ENCODE results near the gene MS4A7. TPM values are rescaled to one million over a fixed set of nuclear protein-coding genes. Genes with fewer than 3 reads are reported as not detected.

The MS4A7 gene
- total RNA-seq, 4 donors from 2014 or later: 2.5 to 8.9 (median 7.4) TPM

DNA sequence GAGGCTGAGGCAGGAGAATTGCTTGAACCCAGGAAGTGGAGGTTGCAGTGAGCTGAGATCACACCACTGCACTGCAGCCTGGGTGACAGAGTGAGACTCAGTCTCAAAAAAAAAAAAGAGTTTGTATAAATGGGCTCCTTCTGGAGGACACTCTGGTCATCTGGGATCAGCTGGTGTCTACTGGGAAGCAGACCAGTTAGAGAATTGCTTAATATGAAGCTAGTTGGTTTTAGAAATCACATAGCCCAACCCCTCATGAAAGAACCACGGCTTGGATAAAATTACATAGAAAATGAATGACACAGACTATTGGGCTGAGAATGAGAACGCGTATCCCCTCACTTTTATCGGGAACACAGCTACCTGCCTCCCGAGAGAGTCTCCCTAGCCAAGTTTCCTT lies 14.7 kb downstream of the MS4A7 start:
- H3K36me3 ChIP-seq: no peaks in the 10 kb centered on the region
- no peak for DNase-seq
- no peaks in the 10 kb centered on the region for H3K9me3 ChIP-seq
- H3K27ac ChIP-seq: no peak overlapping the region
- ATAC-seq: no peak
- H3K27me3 ChIP-seq: no peaks in the 10 kb centered on the region
- intact Hi-C loops (cut with DNase I; ENCODE audit: low total_unique reads) (no loop called here), in situ Hi-C loops (cut with MboI; ENCODE audit: low sequenced_read_pairs in 4 of 4) (no loop called here)
- H3K4me3 ChIP-seq: no peak overlapping the region
- no peaks in the 10 kb centered on the region for H3K4me1 ChIP-seq
- TF ChIP-seq POLR2A (IDR thresholded peaks at IDR 0.05): no peak
- TF ChIP-seq, protein P1, sequence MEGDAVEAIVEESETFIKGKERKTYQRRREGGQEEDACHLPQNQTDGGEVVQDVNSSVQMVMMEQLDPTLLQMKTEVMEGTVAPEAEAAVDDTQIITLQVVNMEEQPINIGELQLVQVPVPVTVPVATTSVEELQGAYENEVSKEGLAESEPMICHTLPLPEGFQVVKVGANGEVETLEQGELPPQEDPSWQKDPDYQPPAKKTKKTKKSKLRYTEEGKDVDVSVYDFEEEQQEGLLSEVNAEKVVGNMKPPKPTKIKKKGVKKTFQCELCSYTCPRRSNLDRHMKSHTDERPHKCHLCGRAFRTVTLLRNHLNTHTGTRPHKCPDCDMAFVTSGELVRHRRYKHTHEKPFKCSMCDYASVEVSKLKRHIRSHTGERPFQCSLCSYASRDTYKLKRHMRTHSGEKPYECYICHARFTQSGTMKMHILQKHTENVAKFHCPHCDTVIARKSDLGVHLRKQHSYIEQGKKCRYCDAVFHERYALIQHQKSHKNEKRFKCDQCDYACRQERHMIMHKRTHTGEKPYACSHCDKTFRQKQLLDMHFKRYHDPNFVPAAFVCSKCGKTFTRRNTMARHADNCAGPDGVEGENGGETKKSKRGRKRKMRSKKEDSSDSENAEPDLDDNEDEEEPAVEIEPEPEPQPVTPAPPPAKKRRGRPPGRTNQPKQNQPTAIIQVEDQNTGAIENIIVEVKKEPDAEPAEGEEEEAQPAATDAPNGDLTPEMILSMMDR (IDR thresholded peaks at IDR 0.05 in 4 of 5, conservative IDR thresholded peaks at IDR 0.05 in 1 of 5): no peak

DNA sequence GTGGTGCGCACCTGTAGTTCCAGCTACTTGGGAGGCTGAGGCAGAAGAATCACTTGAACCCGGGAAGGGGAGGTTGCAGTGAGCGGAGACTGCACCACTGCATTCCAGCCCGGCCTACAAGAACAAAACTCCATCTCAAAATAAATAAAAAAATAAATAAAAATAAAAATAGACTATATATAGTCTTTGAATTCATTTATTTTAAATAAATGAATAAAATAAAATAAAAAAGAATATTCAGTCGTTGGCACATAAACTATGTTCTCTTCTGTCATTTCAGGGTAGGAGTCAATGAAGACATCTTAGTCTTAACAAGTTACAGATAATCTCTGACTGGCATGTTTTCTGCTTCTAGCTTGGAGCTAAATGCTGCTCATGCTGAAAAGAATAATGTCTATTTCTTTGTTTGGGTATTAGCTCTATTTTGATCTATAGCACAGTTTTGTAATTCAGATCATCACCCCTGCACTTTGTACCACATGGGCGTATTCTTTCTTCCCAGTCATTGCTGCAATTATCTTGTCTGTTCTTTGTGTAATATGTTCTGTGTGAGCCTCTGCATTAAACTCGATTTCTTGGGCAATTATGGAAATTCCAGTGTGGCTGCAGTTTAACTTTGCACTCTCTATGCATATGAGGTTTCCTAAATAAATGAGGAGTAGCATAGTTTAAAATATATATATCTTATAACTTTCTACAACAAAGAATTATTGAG lies 16.5 kb downstream of the MS4A7 start:
- H3K27ac ChIP-seq: no peak overlapping the region
- ATAC-seq (no peak), DNase-seq (no peak)
- H3K36me3 ChIP-seq: no peaks in the 10 kb centered on the region
- H3K4me3 ChIP-seq: no peak overlapping the region
- no peaks in the 10 kb centered on the region for H3K4me1 ChIP-seq
- in situ Hi-C loops (cut with MboI; ENCODE audit: low sequenced_read_pairs in 4 of 4): no loop called here
- TF ChIP-seq, protein P1 (IDR thresholded peaks at IDR 0.05 in 4 of 5, conservative IDR thresholded peaks at IDR 0.05 in 1 of 5): no peak
- TF ChIP-seq POLR2A (IDR thresholded peaks at IDR 0.05): no peak
- H3K27me3 ChIP-seq: no peaks in the 10 kb centered on the region
- H3K9me3 ChIP-seq: no peaks in the 10 kb centered on the region
- intact Hi-C loops (cut with DNase I; ENCODE audit: low total_unique reads): no loop called here

DNA sequence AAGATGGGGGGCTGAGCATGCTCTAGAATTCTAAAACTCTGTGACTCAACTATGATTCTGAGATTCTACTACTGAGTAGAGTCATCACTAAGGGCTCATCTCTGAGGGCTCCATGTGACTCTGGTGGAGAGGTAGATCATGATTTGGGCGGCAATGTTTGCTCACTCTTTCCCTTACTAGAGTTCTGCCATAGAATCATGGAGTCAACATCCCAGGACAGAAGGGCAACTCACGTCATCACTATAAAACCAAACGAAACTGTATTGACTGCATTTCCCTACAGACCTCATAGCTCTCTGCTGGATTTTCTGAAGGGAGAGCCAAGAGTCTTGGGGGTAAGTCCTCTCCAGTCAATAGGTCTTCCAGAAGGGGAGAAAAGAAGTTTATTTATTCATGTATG lies 18.1 kb downstream of the MS4A7 start, which contains the start of gene MS4A14:
MS4A14 (plus strand) TSS at position 78 of the 400 bp plus-strand sequence; CDS start at position 198, 120 bp downstream.
- TF ChIP-seq POLR2A (IDR thresholded peaks at IDR 0.05): no peak
- TF ChIP-seq, protein P1 (IDR thresholded peaks at IDR 0.05 in 4 of 5, conservative IDR thresholded peaks at IDR 0.05 in 1 of 5): no peak
- in situ Hi-C loops (cut with MboI; ENCODE audit: low sequenced_read_pairs in 4 of 4) (no loop called here), intact Hi-C loops (cut with DNase I; ENCODE audit: low total_unique reads) (no loop called here)
- Histone ChIP-seq H3K4me1 (no peaks in the 10 kb centered on the region), H3K27ac (no peak within 1 kb of the TSS), H3K27me3 (no peaks in the 10 kb centered on the region), H3K4me3 (no peak within 1 kb of the TSS), H3K36me3 (no peaks in the 10 kb centered on the region), H3K9me3 (no peaks in the 10 kb centered on the region)
- DNase-seq (no peak), ATAC-seq (no peak)

DNA sequence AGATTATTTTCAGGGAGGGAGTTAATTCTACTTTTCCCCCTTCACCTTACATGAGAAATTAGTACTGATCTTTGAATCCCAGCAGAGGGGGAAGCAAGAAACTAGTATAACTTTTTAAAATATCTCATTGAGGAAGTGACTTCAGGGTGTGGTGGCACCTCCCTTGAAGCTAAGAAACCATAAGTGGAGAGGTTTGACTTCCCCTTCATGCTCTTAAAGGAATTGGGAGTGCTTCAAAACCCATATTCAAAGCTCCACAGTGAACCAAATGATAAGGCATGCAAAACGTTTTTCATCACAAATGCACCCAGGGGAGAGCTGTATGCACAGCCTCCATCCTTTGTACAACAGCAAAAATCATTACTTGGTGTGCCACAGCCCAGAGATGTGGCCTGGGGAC lies 18.5 kb downstream of the MS4A7 start:
- in situ Hi-C loops (cut with MboI; ENCODE audit: low sequenced_read_pairs in 4 of 4): no loop called here
- Histone ChIP-seq H3K9me3 (no peaks in the 10 kb centered on the region), H3K27me3 (no peaks in the 10 kb centered on the region), H3K4me1 (no peaks in the 10 kb centered on the region), H3K27ac (no peak overlapping the region), H3K4me3 (no peak overlapping the region), H3K36me3 (no peaks in the 10 kb centered on the region)
- ATAC-seq: no peak
- TF ChIP-seq, protein P1 (IDR thresholded peaks at IDR 0.05 in 4 of 5, conservative IDR thresholded peaks at IDR 0.05 in 1 of 5): no peak
- TF ChIP-seq POLR2A (IDR thresholded peaks at IDR 0.05): no peak
- intact Hi-C loops (cut with DNase I; ENCODE audit: low total_unique reads): no loop called here
- DNase-seq: no peak

All from gastrocnemius medialis (tissue), 4 donors.